ENCODE results near the gene UBR2.

Gene UBR2

DNA sequence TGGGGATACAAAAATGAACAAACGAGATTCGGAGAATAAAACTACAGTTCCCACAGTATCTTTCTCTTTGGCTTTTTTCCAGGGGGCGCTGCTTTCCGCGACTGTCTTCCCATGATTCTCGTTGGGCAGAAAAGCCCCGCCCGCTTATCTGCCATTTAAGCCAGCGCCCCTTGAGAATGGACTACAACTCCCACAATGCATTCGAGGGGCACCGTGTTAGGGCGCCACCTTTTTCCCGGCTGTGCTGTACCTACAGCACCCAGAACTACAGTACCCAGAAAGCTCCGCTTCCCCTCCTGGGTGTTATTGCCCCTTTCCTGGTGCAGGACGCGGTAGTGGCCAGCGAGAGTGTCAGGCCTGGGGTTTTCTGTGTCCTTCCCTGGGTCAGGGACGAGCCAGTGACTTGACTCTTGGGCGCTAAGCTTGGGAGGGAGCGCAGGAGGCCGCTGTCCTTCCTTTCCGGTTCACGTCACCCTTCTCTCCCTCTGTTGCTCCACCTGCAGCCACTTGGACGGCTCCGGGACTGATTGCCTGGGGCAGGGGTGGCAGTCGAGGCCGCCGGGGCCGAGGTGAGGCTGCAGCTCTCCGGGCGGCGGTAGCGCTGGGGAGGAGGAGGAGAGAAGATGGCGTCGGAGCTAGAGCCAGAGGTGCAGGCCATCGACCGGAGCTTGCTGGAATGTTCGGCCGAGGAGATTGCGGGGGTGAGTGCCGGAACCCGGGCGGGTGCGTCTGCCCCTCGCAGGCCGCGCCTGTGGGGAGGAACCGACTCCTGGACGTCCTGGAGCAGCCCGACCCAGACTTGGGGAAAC, at the start of gene UBR2:
UBR2 (plus strand) TSS at position 333 of the 809 bp plus-strand sequence; CDS start at position 624, 291 bp downstream.
- H3K4me3 ChIP-seq (ENCODE audit: low read depth, low read length): peak within 1 kb of the TSS; percentile 94

DNA sequence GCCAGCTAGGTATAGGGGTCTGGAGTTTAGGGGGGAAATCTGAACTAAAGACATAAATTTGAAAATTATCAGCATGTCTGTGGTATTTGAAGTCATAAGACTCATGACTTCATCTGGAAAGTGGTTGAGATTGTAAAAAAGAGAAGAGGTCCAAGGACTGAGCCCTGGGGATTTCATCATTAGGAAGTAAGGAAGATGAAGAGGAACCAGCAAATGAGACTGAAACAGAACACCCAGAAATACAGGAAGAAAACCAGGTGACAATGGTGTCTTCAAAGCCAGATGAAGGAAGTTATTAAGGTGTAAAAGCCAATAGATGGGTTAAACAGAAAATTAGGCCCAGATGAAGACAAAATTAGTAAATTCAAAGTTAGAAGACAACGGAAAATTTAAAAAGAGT, 49.1 kb upstream of the UBR2 start:
- H3K4me3 ChIP-seq (ENCODE audit: low read depth, low read length): no peak overlapping the region

DNA sequence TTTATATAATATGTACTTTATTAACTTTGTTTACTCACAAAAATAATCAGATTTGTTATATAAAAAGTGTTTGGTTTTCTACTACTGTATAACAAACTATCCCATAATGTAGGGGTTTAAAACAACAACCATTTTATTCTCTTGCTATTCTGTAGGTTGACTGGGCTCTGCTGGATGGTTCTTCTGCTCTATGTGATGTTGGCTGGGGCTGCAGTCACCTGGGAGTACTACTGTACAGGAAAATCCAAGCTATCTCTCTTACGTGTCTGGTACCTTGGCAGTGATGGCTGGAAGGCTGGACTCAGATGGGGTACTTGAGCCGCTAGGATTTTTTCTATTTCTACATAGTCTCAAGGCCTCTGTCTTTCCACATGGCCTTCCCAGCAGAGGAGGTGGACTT, 44.0 kb upstream of the UBR2 start:
- no peak overlapping the region for H3K4me3 ChIP-seq (ENCODE audit: low read depth, low read length)

DNA sequence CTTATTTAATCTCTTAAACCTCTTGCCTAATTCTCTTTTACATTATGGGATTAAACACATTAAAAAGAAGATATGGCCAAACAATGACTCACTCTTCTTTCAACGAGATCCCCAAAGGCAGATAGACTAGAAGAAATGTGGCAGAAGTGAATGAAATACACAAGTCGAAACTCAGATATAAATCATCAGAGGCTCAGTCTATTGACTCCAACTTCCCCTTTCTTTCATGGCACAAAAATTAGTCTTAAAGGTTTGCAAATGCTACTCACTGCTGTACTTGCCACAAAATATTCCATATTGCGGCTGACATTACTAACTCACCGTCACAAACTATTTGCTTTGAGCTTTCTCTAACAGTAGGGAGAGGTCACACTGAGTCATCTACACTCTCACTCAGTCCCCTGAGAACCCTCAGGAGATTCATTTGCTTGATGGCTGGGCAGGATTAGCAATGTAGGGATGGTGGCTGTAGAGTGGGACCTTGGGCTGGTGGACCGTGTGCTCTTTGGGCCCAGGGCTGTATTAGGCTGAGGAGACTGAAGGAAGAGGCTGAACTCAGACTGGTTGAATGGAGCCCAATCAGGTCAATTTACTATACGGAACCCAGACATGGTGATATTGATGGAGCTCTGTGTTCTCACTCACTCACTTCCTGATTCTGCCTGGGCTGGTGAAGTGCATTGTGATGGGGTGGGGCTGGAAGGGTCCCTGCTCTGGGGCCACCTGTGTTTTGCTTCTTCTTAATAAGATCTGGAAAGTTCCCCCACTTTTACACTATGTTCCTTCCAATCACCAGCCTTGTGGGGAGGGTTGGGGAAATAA, 42.8 kb upstream of the UBR2 start:
- H3K4me3 ChIP-seq (ENCODE audit: low read depth, low read length): no peak overlapping the region

DNA sequence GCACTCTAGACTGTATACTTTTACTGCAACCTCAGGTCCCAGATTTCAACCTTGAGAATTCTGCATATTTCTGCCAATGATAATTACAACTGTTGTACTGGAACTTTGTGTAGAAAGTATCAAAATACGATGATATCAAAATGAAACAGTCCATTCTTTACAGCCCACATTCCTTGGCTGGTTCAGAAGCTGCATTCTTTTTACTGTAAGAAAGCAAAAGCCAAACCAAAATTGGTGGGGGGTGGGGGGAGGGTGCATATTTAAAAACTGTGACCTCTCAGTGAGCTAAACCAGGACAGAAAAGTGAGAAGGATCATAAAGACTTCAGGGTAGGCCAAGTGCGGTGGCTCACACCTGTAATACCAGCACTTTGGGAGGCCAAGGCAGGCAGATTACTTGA, 41.8 kb upstream of the UBR2 start:
- H3K4me3 ChIP-seq (ENCODE audit: low read depth, low read length): no peak overlapping the region

DNA sequence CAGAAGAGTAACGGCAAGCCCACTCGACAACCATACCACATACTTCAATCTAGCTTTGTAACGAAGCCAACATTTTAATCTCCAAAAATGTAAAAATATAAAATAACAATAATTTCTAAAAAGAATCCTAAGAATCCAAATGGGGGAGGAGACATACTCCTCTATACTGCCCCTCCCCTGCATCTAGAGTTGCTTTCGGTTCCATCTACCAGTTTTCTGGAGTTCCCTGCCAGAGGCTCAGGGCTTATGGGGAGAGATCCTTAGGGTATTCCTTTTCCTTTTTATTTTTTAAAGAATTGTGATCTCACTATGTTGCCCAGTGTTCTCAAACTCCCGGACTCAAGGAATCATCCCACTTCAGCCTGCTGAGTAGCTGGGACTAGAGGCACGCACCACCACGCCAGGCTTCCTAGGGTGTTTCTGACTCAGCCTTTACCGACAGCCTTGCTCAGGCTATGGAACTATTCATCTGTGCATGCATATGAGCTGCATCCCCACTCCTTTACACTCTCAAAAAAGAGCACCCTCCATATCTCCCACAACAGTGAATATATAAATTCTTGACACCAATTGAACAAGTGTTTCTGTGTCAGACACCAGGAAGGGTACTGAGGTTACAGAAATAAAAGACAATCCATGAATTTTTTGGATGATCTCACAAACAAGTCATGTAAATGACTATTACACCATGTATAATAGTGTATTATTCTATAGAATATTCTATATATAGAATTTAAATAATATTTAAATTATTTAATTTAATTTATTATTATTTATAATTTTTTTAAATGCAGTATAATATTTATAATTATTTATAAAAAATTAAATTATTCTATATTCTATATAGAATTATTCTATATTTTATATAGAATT, 40.7 kb upstream of the UBR2 start:
- H3K4me3 ChIP-seq (ENCODE audit: low read depth, low read length): no peak overlapping the region

DNA sequence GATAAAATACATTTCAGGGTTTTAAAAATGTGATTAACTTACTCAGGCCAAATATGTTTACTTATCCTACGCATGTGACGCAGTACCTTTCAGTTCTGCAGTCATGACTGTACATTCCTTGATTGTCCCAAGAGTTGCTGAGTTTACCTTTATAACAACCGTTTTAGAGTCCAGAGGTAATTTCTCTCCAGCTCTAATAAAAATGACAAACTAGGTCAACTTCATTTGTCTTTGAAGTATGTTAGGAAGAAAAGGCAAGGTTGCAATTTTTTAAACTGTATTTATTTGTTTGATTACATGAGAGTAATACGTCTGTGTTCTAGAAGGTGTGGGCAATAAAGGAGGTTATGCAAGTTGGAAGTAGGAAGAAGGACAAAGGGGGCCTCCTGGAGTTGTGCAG, 38.6 kb upstream of the UBR2 start:
- H3K4me3 ChIP-seq (ENCODE audit: low read depth, low read length): no peak overlapping the region

DNA sequence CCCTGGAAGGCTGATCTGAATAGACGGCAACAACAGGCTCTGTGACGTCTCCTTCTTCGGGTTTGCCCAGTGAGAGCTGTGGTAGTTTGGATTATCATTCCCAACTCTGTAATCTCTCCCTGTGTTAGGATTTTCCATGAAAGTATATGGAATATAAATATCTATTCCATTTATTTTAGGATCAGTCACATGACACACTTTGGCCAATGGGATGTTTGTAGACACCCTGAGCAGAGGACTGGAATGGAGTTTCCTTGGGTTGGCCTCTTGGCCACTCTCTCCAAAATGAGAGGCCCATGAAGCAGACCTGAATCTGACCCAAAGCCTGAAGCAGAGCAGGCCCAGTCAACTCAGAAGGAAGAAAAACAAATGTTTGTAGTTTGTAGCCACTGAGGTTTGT, 37.2 kb upstream of the UBR2 start:
- no peak overlapping the region for H3K4me3 ChIP-seq (ENCODE audit: low read depth, low read length)

DNA sequence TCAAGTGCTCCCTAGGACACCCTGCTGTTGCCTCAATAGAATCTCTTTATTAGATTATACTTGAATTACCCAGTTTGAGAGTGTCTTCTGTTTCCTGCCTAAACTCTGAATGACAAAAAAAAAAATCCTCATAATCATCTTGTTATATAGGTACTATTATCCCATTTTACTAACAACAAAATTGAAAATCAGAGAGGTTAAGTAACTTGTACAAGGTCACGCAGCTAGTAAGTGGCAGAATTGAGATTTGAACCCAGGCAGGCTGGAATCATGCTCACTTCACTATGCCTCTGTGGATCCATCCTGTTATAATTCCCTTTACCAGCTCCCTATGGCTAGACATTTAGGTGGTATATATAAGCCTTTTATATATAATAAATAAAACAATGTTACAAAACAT, 36.6 kb upstream of the UBR2 start:
- no peak overlapping the region for H3K4me3 ChIP-seq (ENCODE audit: low read depth, low read length)

DNA sequence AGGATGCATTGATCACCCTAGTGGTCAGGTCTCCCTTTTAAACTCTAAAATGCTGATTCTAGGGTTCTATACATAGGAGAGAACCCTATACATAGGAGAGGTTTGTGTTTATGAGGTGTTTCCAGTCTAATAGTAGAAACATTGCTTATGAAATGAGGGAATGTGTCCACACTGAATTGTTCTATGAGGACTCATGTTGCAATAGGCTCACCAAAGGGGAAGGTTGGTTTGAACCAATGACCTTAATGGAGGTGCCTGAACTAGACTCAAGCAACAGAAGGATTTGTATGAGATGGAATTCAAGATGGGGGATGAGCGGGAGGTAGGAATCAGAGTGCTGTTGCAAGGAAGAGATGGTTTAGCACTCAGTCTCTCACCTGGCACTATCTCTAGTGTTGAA, 33.5 kb upstream of the UBR2 start:
- no peak overlapping the region for H3K4me3 ChIP-seq (ENCODE audit: low read depth, low read length)

DNA sequence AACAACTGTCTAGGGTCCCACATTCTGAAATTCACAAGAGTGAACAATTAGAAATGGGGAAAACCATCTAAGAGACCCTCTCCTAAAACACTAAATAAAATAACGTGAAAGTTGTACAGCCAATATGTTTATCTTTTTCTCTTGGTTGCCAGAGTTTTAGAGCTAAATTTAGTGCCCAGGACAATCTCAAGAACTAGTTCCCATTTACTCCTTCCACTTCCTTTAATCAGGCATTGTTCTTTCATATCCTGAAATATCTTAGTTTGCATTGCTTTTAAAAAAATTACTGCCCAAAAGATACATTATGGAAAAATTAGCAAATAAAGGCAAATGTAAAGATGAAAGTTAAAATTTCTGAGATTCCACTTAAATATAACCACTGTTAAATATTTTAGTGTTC, 33.1 kb upstream of the UBR2 start:
- no peak overlapping the region for H3K4me3 ChIP-seq (ENCODE audit: low read depth, low read length)

DNA sequence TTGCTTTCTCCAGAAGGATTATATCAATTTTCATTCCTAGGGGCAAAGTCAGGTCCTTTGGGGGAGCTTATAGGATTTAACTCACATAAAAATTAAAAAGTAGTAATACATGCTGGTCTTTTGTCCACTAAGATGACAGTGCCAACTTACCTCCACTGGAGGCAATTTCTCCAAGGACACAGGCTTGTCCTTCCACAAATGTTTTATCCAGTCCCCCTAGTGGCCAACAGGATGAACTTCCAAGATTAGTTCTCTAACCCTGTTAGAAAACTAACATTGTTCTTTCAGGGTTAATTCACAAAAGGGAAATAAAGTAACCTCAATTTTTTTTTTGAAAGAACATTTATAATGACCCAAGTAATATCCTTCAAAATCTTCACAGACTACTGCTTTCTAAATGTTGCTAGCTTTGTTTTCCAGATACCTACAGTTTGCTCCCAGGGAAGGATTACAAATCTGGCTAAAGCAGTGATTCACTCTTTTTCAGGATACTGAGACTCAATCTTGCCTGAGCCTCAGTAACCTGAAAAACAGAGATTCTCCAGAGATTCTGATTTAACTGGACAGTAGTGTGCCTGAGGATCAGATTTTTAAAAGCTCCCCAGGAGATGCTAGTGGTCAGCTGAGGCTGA, 31.7 kb upstream of the UBR2 start:
- H3K4me3 ChIP-seq (ENCODE audit: low read depth, low read length): no peak overlapping the region

DNA sequence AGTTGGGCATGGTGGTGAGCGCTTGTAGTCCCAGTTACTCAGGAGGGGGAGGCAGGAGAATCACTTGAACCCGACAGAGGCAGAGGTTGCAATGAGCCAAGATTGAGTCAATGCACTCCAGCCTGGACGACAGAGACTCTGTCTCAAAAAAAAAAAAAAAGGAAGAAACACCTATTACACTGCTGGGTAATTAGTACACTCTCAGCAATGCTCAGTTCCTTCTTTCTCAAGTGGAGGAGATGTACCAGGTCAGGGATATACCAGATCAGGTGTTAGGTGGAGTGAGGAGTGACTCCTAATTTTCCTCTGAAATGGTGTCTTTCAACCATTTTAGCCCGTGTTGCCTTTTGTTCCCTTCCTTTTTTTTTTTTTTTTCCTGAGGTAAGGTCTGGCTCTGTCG, 30.0 kb upstream of the UBR2 start:
- no peak overlapping the region for H3K4me3 ChIP-seq (ENCODE audit: low read depth, low read length)

DNA sequence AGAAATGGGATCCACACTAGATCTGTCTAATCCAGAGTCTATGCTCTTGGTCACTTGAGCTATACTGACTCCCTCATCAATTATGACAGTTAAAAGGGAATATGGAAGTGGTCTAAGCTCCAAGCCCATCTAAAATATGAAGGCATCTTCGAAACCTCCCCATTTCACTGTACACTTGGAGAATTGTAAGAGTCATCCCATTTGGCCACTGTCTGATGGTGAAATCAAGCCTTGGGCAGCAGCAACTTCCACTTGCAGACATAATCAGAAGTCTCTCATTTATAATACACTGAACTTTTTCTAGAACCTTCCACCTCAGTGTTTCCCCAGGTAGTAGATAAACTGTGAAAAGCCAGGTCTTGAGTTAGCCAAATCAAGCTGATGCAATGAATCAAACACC, 26.3 kb upstream of the UBR2 start:
- H3K4me3 ChIP-seq (ENCODE audit: low read depth, low read length): no peak overlapping the region

DNA sequence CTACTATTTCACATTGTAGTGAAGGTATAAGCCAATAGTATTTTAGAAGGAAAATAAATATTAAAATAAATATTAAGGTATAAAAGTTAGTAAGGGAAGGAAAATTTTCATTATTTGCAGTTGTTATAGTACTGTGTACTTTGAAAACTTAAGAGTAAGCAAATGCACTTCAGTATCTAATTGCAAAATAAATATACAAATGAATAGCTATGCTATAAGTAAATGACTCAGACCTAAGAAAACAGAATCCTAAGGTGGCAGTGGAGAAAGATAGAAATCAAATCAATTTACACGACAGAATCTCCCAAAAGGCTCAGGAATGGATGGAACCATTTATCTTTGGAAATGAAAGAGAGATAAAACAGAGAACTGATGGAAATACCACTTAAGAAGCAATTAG, 24.7 kb upstream of the UBR2 start:
- H3K4me3 ChIP-seq (ENCODE audit: low read depth, low read length): no peak overlapping the region

DNA sequence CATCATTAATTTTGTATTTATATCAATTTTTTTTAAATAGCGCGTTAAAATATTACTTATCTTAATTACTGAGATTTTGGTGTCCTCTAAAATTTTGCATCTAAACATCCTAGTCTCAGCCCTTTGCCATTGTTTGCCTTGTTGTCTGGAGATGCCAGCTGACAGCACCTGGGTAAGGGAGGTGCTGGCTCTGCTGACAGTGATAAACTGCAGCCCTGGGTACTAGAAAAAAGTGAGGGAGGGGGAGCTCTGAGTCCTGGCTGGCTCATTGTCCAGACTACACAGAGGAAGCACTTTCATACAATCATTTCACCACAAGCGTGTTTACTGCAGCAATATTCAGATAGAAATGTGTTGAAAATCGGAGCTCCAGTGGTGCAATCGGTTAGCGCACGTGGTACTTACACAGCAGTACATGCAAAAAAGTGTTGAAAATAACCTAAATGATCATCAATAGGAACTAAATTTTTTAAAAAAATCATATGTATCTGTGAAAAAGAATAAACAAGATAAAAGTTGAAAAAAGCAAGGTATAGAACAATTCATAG, 18.5 kb upstream of the UBR2 start:
- H3K4me3 ChIP-seq (ENCODE audit: low read depth, low read length): no peak overlapping the region

DNA sequence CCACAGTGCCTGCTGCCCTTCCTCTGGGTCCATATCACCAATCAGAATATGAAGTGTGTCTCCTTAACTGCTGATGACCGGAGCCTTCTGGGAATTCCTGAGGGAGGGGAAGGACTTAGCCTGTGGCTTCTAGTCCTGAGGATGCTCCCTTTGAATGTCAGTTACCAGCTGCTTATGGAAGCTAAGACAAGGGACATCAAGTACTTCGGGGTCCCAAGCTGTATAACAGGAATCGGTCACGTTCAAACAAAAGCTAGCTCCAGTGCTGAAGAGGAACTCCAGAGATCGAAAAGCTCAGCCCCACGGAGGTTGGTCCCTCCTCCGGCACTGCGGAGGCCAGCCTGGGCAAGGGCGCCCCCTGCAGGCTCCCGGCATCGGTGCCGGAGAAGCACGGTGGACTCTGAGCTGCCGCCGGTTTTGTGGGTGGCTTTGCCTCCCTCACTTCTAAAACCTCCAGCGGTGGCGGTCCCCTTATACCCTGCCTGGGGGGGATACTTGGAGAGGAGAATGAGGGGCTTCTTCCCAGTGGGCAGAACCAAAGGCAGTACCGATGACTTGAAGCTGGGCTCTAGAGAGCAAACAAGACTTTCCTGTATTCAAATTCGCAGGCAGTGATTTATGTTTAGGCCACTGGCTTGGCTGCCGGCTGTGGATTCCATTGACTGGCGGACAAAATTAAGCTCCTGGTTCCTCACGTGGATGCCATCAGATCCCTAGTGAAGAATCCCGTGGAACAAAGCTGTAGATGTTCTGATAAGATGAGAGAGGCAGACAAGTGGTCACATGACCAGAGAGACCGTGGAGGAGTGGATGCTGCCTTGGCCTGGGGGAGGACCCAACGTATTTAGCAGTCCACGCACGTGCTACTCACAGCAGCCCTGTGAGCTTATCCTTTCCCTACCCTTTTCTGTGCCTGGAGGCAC, 16.2 kb upstream of the UBR2 start:
- H3K4me3 ChIP-seq (ENCODE audit: low read depth, low read length): peak overlapping the region; percentile 34

DNA sequence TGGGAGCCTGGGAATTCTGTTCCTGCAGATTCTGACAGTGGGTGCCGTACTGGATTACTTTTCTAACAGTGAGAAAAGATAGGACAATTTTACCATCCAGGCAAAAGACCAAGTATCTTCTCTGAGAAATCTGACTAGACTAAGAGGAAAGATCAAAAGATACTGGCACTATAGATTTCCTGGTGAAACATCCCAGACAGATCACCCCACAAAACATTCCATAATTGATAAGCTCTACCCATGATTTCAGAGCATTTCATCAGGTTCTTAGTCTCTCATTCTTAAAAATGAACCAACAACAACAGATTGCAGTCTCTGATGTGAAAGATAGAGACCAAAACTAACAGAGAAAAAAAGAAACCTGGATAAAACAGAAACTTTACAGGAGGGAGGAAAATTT, 13.6 kb upstream of the UBR2 start:
- no peak overlapping the region for H3K4me3 ChIP-seq (ENCODE audit: low read depth, low read length)

DNA sequence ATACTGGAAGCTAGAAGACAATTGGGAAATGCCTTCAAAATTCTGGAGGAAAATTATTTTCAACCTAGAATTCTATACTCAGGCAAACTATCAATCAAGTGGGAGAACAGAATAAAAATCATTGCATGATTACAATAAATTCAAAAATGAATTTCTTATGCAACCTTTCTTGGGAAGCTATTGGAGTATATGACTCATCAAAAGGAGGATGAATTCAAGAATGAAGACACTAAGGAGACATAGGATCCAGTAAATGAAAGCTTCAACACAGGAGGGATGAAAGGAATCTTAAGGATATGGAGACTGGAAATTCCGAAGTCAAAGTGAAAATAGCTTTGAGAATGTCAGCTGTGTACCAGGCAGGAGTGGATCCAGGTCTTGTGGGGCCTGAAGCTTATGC, 12.6 kb upstream of the UBR2 start:
- H3K4me3 ChIP-seq (ENCODE audit: low read depth, low read length): no peak overlapping the region

DNA sequence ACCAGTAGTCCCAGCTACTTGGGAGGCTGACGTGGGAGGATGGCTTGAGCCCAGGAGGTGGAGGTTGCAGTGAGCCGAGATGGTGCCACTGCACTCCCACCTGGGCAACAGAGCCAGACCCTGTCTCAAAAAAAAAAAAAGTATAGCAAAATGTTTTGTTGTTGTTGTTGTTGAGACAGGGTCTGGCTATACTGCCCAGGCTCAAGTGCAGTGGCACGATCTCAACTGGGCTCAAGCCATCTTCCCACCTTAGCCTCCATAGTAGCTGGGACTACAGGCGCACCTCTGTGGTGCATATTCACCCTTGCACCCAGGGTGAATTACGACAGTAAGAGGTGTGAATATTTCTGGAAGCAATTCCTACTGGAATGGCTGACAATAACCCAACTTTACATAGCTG, 11.4 kb upstream of the UBR2 start:
- no peak overlapping the region for H3K4me3 ChIP-seq (ENCODE audit: low read depth, low read length)

Measured in iPS-11a (cell line).